ENCODE measurements around the gene HSPA12A.

HSPA12A gene

DNA sequence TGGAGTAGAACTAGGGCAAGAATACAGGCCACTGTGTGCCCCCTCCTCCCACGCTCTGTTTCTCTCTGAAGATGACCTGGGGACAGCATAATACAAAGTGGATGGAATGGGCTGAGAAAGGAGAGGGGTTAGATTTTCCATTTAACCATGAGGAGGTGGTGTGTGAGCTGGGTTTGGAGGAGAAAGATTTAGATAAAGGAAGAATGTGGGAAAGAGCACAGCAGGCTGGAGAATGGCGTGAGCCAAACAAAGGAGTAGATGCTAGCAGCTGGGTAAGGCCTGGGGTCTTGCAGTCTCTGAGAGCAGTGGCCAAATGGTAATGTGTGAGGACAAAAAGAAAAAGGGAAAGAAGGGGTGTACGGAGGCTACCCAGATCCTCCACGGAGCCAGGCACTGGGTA, 113.0 kb downstream of the HSPA12A start:
- no peak for DNase-seq (ENCODE audit: low read depth in 2 of 2)

DNA sequence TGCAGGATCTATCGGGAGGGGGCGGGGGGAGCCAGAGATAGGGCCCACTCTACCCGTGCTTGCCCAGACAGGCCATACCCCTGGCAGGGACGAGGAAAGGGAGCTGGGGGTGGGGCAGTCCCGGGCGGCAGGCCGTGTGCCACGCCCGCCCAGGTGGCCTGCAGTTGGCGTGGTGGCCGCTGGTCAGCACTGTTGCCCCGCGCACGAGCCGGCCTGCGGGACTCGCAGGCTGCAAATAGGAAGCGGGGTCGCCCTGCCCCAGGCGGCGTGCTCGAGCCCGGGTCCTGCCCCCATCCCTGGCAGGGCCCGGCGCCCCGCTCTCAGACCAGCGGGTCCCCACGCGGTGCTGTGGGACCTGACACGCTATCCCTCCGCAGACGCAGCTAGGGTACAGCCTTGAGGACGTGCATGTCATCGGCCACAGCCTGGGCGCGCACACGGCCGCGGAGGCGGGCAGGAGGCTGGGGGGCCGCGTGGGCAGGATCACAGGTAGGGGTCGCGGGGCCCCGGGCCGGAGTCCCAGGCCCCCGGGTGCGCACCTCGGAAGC, 114.9 kb downstream of the HSPA12A start:
- no peak for DNase-seq (ENCODE audit: low read depth in 2 of 2)

DNA sequence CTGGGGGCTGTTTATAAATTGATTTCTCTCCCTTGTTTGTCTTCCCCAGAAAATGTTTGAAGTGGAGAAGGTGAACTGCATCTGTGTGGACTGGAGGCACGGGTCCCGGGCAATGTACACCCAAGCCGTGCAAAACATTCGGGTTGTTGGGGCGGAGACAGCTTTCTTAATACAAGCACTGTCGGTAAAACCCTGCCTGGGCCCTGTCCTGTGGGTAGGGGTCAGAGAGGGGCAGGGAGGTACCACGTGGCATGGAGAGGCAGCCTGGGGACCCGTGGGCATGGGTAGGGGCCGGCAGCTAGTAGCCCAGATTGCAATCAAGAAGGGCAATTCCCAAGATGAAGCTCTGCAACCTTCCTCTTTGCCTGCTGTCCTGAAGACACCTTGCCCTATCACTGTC, 115.6 kb downstream of the HSPA12A start:
- DNase-seq (ENCODE audit: low read depth in 2 of 2), result no peak

DNA sequence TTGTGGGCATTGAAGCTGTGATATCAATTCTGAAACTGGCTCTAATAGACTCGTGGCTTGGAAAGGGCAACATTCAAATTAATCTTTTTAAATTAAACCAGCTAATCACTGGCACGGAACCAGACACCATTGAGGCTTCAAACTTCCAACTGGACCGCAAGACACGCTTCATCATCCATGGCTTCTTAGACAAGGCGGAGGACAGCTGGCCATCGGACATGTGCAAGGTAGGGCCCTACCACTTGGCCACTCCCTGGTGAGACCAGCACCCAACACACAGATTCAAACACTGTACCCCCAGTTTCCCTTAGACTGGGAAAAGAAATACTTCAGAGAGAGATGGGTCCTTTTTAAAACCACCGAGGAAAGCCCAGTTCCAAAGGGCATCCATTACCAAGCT, 116.5 kb downstream of the HSPA12A start:
- DNase-seq (ENCODE audit: low read depth in 2 of 2), result no peak

DNA sequence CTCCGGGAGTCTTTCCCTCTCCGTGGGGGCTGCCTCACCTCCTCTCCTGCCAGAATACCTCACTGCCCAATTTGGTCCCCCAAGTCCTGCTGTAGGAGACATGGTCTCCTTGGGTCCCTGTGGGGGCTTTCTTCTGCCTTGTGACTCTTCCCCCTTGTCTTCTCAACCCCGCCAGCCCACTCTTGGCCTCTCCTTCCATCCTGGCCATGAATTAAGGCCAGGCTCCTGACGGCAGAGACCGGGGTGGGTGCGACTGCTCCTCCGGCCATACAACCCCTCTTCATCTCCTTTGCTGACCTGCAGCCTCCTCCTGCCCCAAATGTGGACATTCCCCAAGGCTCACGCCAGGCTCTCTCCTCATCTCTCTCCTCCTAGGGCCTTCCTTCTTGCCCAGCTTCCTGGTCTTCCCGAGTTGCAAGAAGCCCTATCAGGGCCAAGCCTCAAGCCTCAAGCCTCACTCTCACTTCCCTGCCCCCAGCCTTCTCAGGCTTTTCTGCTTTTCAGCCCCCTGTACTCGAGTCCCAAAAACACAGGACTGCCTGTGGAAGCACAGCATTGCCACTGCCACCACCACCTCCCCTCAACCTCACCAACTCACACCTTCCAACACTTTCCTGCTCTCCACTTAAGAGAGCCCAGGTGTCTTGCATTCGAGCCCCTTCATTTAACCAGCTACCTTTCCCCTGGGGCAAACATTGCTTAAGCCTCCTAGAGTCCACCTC, 120.3 kb downstream of the HSPA12A start:
- no peak for DNase-seq (ENCODE audit: low read depth in 2 of 2)

DNA sequence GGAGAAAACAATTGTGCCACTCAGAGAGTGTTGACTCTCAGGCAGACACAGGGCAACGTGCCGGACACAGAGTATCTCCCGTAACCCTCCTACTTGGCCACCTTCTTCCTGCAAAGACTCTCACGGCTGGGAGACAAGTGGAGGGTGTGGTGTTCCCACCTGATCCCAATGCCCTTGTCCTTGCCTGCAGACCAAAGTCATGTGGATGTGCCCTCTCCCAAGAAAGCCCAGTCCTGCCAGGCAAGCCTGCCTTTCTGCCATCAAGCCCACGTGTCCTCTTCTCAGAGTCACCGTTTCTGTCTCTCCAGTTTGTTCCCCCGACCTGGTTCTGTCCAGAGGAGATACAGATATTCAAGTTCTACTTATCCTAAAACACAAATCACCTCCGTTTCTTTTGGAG, 120.9 kb downstream of the HSPA12A start:
- DNase-seq (ENCODE audit: low read depth in 2 of 2), result no peak

Measured in fibroblast of skin of left biceps (primary cell).